T follicular helper cell (primary cell): Measurements from ENCODE around the gene BSCL2.
"Not testable (repeated sequence)": the region's sequence is repeated elsewhere in the genome, so short reads cannot be mapped to it uniquely, and the experiment has no call there.

ENCODE experiments used
- DNase-seq: peaks from one replicate; pipeline ENCODE4 v3.0.0-alpha.2; 2020; ENCODE audit warnings: low read depth

The BSCL2 gene

DNA sequence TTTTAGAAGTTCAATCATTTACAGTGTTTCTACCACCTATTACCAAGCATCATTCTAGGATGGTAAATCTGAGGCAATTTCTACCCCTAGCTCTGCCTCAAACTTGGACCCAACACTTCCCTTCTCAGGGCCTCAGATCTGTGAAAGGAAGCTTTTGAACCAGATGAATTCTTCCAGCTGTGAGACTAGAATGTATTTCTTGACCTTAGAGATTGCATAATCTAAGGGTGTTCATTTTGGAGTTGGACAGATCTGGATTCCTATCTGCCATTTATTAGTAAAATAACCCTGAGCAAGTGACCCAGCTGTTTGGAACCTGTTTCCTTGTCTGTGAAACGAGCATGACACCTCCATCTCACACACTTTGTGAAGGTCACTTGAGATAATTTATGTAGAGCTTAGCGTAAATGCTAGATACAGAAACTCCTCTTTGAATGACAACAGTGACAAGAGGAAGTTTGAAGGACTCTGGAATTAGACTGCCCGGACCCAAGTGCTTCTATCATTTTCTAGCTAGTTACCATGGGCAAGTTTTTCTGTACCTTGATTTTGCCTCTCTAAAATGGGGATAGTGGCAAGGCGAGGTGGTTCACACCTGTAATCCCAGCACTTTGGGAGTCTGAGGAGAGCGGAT lies 50.3 kb downstream of the BSCL2 start:
- DNase-seq, result no peak

DNA sequence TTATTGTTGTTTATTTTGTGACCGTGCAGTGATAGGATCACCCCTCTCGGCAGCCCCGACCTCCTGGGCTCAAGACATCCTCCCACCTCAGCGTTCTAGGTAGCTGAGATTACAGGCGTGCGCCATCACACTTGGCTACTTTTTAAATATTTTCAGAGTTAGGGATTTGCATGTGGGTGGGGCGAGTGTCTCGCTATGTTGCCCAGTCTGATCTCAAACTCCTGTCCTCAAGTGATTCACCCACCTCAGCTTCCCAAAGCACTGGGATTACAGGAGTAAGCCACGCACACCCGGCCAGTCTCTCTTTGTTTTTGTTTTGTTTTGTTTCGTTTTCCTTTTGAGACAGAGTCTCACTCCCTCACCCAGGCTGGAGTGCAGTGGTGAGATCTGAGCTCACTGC lies 52.9 kb downstream of the BSCL2 start:
- no peak for DNase-seq

DNA sequence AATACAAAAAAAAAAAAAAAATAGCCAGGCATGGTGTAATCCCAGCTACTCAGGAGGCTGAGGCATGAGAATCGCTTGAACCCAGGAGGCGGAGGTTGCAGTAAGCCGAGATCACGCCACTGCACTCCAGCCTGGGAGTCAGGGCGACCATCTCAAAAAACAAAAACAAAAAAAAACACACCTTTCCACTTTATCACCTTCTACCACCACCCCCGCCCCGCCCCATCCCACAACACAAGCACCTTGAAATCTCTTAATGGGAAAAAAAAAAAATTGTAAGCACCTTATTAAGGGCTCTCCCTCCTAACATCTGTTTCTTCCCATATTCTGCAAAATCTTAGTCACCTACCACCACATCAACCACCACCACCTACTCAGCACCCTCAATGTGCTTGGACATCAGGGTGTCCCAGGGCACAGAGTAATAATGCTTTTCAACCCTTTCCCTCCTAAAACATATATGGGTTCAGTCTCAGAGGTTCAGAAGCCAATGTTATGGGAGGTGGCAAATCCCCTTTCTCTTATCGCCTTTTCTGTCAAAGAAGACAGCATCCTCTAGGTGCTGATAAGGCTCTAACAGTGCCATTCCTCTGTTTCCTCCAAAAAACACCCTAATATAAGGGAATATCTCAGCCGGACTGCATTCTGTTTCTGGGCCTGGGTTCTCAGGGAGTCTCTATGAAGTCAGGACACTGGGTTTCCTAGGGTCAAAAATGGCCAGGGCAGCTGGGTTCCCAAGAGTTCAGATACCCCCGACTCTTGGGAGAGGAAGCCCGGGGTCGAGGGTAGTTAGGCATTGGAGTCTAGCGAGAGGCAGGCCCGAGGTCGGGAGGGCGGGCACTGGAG lies 54.8 kb downstream of the BSCL2 start:
- peak; percentile 56 for DNase-seq

DNA sequence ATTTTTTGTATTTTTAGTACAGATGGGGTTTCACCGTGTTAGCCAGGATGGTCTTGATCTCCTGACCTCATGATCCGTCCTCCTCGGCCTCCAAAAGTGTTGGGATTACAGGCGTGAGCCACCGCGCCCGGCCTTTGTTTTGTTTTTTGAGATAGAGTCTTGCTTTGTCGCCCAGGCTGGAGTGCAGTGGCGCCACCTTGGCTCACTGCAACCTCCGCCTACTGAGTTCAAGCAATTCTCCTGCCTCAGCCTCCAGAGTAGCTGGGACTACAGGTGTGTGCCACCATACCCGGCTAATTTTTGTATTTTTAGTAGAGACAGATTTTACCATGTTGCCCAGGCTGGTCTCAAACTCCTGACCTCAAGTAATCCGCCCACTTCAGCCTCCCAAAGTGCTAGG lies 56.9 kb downstream of the BSCL2 start:
- DNase-seq, result not testable (repeated sequence)

DNA sequence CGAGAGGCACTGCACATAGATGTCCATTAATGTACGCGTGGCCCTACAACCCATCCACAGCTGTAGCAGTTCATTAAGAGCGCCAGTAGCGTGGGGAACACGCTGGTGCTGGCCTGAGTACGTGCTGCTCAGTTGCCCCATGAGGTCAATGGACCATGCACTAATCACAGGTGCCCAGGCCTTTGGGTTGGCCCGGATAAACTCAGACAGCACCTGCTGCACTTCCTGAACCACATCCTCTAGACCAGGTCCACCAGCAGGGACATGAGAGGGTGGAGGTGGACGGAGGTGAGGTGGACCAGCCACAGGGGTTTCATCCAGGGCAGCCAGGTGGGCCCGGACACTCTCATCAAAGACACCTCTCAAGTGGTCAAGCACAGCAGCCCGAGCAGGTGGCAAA lies 57.7 kb downstream of the BSCL2 start:
- DNase-seq, result no peak

DNA sequence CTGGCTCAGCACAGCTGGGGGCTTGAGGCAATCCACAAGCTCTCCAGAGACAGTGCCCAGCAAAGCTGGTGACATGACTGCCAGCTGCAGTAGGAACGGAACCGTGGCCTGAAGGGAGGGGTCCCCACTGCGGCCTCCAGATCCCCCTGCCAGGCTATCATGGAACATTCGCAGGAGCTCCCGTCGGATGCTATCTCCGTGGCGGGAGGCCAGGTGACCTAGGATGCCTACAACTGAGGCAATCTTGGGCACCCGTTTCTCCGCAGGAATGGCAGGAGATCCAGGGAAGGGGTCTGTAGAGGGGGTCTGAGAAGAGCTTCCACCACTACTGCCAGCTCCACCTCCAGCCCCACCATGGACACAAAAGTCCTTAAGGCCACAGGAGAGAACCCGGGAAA lies 58.3 kb downstream of the BSCL2 start:
- DNase-seq, result no peak

DNA sequence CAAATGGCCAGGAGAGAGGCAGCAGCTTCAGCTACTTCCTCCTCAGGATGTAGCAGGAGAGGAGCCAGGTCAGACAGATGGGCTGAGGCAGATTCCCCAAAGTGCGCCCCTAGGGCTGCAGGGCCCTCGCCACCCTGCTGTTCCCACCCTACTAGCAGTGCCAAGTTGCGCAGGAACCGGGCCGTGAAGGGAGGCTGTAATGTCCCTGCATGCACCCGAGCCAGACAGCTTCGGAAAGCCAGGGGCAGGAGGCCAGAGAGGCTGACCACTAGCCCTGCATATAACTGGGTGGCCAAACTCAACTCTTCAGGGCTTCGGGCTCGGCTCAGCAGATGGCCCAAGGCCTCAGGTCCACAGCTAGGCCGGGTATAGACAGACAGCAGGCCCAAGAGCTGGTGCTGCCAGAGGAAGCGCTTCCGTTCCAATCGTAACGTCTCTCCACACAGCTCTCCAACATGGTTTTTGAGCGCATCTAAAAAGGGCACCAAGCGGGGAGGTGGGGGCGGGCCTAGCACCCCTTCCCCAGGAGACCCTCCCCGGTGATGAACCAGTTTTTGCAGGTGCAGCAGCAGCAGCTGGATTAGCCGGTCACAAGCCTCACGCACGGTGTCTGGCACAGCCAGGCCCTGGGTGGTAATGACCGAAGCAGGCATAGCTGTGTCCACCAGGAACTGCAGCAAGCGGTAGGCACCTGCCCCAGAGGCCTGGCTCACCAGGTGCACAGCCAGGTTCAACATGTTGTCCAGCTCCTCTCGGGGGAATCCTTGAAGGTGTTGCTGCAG lies 58.8 kb downstream of the BSCL2 start:
- no peak for DNase-seq

DNA sequence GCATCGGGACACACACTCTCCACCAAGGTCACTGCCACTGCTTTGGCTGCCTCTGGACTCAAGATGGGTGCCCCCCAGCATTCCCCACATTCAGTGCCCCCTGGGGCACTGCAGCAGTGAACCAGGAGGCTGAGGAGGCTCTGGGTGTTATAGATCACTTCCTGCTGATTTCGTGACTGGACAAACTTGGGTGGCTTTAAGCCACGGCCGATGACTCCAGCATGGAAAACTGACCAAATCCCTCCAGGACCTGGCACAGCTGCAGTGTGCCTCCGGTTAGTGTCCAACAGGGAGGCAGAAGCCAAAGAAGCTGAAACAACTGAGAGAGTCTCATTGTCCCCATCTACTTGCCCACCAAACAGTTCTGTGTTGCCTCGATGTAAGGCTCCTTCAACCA lies 59.6 kb downstream of the BSCL2 start:
- DNase-seq, result no peak

DNA sequence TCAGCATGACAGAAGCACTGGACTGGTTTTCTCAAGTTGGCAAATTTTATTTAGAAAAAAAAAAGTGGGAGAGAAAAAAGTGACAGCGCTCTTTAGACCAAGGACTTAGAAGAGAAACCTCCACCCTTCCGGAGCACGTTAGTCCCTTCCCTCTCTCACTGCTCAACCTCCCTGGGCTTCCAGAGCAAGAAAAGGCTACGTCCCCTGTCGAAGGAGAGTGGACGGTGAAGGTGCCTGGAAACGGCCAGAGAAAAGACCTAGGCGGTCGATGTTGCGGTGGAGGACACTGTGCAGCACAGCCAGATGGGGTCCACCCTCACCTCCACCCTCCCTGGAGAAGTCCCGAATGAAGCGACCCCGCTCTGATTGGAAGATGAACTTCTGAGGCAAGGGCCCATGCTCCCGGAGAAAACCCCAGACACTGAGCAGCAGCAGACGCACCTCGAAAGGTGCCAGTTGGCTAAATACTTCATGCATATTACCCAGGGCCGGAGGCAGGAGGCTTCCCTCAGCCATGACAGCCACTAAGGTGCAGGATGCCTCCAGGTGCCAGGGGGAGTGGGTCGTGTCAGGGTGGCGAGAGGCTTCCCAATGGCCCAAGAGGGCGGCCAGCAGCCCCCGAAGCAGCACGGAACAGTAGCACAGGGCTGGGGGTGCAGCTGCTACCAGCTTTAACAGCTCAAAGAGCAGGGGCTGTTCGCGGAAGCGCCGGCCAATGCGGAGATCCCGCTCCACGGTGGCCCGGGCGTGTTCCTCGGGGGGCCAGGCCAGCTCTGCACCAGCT lies 60.2 kb downstream of the BSCL2 start:
- DNase-seq, result no peak

DNA sequence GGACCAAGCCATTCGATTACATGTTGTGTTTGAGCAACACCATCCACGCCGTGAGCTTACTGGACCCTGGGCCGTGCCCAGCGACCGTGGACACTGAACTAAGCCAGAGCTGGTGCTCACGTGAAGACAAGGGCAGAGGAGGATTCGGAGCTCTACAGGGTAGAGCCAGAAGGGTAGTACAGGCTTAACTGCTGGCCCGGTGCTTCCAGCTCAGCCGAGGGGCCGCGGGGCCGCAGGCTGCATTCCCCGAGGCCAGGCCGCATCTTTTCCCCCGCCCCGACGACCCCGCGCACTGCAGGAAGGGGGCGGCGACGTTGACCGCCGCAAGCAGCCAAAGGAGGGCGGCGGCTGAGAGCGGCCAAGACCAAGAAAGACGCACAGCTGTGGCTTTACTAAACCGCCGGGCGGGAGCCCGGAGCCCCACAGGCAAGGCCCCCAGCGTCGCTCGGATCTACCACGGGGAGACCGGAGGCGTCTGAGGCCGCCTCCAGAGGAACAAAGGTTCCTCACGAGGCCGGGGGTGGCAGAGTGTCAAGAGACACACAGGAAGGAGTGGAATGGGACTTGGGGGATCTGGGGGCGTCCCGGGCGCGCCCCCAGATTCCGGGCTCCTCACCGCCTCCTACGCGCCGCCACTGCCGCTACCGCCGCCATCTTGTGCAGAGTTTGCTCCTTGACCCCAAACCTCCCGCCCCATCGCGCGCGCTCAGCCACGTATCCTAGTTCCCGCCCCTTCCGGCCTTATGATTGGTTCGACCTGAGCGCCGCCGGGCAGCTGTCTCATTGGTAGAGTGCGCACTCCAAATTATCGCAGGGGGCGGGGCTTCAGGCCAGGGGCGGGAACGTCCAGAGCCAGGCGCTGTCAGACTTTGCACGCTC lies 61.0 kb downstream of the BSCL2 start, which contains the start of gene GANAB:
GANAB (minus strand) TSS at position 668 of the 879 bp plus-strand sequence; CDS start at position 654, 14 bp downstream.
- peak; percentile 99 for DNase-seq

DNA sequence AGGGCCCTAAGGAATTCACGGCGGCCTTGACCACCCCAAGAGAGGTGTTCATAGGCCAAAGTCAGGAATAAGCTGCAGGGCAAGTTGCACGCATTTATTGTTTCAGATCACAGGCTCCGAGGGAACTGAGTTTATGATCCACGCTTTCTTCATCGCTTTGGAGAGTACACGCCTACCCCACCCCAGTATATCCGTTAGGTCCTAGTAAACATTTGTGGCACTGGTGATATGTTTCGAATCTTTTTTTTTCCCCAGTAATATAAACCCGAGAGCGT lies 61.6 kb downstream of the BSCL2 start:
- no peak for DNase-seq

DNA sequence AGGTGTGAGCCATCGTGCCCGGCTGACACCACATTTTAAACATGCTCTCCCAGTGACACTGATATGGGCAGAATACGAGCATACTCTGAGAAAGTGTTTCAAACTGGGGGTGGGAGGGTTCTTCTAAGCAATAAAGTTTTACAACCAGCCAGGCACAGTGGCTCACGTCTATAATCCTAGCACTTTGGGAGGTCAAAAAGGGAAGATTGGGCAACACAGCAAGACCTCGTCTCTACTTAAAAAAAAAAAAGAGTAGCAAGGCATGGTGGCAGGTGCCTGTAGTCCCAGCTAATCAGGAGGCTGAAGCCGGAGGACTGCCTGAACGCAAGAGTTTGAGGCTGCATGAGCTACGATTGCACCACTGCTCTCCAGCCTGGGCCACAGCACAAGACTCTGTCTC lies 63.0 kb downstream of the BSCL2 start:
- DNase-seq, result no peak
